ENCODE results near the gene ERG. TPM values are rescaled to one million over a fixed set of nuclear protein-coding genes. Genes with fewer than 3 reads are reported as not detected.

ERG gene
- total RNA-seq, 1 donor from 2014 or later, result not detected

- H3K4me1 Mint-ChIP-seq (ENCODE audit: low read depth), result no peaks in the 10 kb centered on the region
- H3K36me3 Mint-ChIP-seq (ENCODE audit: insufficient read depth), result no peaks in the 10 kb centered on the region
- no peak overlapping the region for H3K27ac Mint-ChIP-seq
- no peak overlapping the region for H3K4me3 Mint-ChIP-seq (ENCODE audit: low read depth)
- H3K9me3 Mint-ChIP-seq (ENCODE audit: low read depth), result no peaks in the 10 kb centered on the region
- peaks cover 29% of the 10 kb centered on the region for H3K27me3 Mint-ChIP-seq
- TF ChIP-seq CTCF (IDR thresholded peaks at IDR 0.05; ENCODE audit: unreplicated experiment), result no peak
- no peak for DNase-seq (ENCODE audit: low spot score, unreplicated experiment)
Observed at GRCh38 chr21:38475519-38475918, 22.8 kb downstream of the ERG start.

- TF ChIP-seq CTCF (IDR thresholded peaks at IDR 0.05; ENCODE audit: unreplicated experiment), result no peak
- no peak for DNase-seq (ENCODE audit: low spot score, unreplicated experiment)
- peaks cover 27% of the 10 kb centered on the region for H3K27me3 Mint-ChIP-seq
- H3K36me3 Mint-ChIP-seq (ENCODE audit: insufficient read depth), result no peaks in the 10 kb centered on the region
- no peak overlapping the region for H3K27ac Mint-ChIP-seq
- H3K4me3 Mint-ChIP-seq (ENCODE audit: low read depth), result no peak overlapping the region
- no peaks in the 10 kb centered on the region for H3K9me3 Mint-ChIP-seq (ENCODE audit: low read depth)
- no peaks in the 10 kb centered on the region for H3K4me1 Mint-ChIP-seq (ENCODE audit: low read depth)
Observed at GRCh38 chr21:38474796-38475195, 23.5 kb downstream of the ERG start.

- Mint-ChIP-seq H3K36me3 (ENCODE audit: insufficient read depth) (no peaks in the 10 kb centered on the region), H3K4me1 (ENCODE audit: low read depth) (peaks cover 1% of the 10 kb centered on the region), H3K27me3 (peaks cover 23% of the 10 kb centered on the region), H3K9me3 (ENCODE audit: low read depth) (no peaks in the 10 kb centered on the region), H3K27ac (no peak overlapping the region), H3K4me3 (ENCODE audit: low read depth) (no peak overlapping the region)
- no peak for DNase-seq (ENCODE audit: low spot score, unreplicated experiment)
- no peak for TF ChIP-seq CTCF (IDR thresholded peaks at IDR 0.05; ENCODE audit: unreplicated experiment)
Observed at GRCh38 chr21:38474124-38474523, 24.2 kb downstream of the ERG start.

GRCh38 chr21:38472412-38473108, 25.7 kb downstream of the ERG start:
- no peak overlapping the region for H3K4me3 Mint-ChIP-seq (ENCODE audit: low read depth)
- peaks cover 23% of the 10 kb centered on the region for H3K27me3 Mint-ChIP-seq
- H3K36me3 Mint-ChIP-seq (ENCODE audit: insufficient read depth), result no peaks in the 10 kb centered on the region
- DNase-seq (ENCODE audit: low spot score, unreplicated experiment), result no peak
- peaks cover 7% of the 10 kb centered on the region for H3K4me1 Mint-ChIP-seq (ENCODE audit: low read depth)
- no peak for TF ChIP-seq CTCF (IDR thresholded peaks at IDR 0.05; ENCODE audit: unreplicated experiment)
- no peak overlapping the region for H3K27ac Mint-ChIP-seq
- no peaks in the 10 kb centered on the region for H3K9me3 Mint-ChIP-seq (ENCODE audit: low read depth)

GRCh38 chr21:38471766-38472165, 26.5 kb downstream of the ERG start:
- H3K4me3 Mint-ChIP-seq (ENCODE audit: low read depth), result no peak overlapping the region
- peaks cover 23% of the 10 kb centered on the region for H3K27me3 Mint-ChIP-seq
- no peak for TF ChIP-seq CTCF (IDR thresholded peaks at IDR 0.05; ENCODE audit: unreplicated experiment)
- no peaks in the 10 kb centered on the region for H3K36me3 Mint-ChIP-seq (ENCODE audit: insufficient read depth)
- no peak overlapping the region for H3K27ac Mint-ChIP-seq
- peaks cover 7% of the 10 kb centered on the region for H3K4me1 Mint-ChIP-seq (ENCODE audit: low read depth)
- no peak for DNase-seq (ENCODE audit: low spot score, unreplicated experiment)
- no peaks in the 10 kb centered on the region for H3K9me3 Mint-ChIP-seq (ENCODE audit: low read depth)
